Mesenchymal stem cell (in vitro differentiated cells and primary cell): ENCODE measurements around the gene FOXP1.

Experiments
- DNase-seq: peaks from one replicate; pipeline ENCODE4 v3.0.0-alpha.2; 2013
- H2AFZ ChIP-seq: one replicate; pipeline ENCODE4 v1.6.1; 2013; ENCODE audit warnings: low read depth, mild to moderate bottlenecking, control low read depth, inconsistent platforms, low read length, moderate library complexity
- H2AK5ac ChIP-seq: 2 replicates; pipeline ENCODE4 v1.6.1; 2013; ENCODE audit warnings: low read length, moderate library complexity, mild to moderate bottlenecking, inconsistent platforms; ENCODE audit not compliant: severe bottlenecking
- H2BK120ac ChIP-seq: one replicate; pipeline ENCODE4 v1.6.1; 2013; ENCODE audit warnings: low read depth, mild to moderate bottlenecking, inconsistent platforms, low read length, moderate library complexity
- H2BK12ac ChIP-seq, 2 experiments: one replicate each; pipeline ENCODE4 v1.6.1; 2013; ENCODE audit warnings: inconsistent platforms in 2 of 2, low read length in 2 of 2, mild to moderate bottlenecking in 2 of 2, moderate library complexity in 2 of 2, control low read depth in 1 of 2
- H2BK15ac ChIP-seq: one replicate; pipeline ENCODE4 v1.6.1; 2013; ENCODE audit warnings: mild to moderate bottlenecking, low read depth, inconsistent platforms; ENCODE audit not compliant: poor library complexity, severe bottlenecking
- H2BK5ac ChIP-seq: 2 replicates; pipeline ENCODE4 v1.6.1; 2013; ENCODE audit warnings: low read depth, mild to moderate bottlenecking, low read length, control low read depth, inconsistent platforms; ENCODE audit not compliant: poor library complexity, severe bottlenecking
- H3K14ac ChIP-seq, 2 experiments: one replicate each; pipeline ENCODE4 v1.6.1; 2013; ENCODE audit warnings: inconsistent platforms in 2 of 2, low read length in 2 of 2, control low read depth in 1 of 2, mild to moderate bottlenecking in 1 of 2, moderate library complexity in 1 of 2
- H3K18ac ChIP-seq, 2 experiments: one replicate each; pipeline ENCODE4 v1.6.1; 2013; ENCODE audit warnings: inconsistent platforms in 2 of 2, low read length in 2 of 2, control low read depth in 1 of 2, low read depth in 1 of 2, mild to moderate bottlenecking in 1 of 2
- H3K23ac ChIP-seq, 2 experiments: one replicate each; pipeline ENCODE4 v1.6.1; 2013; ENCODE audit warnings: inconsistent platforms in 2 of 2, low read length in 2 of 2, mild to moderate bottlenecking in 2 of 2, moderate library complexity in 2 of 2, control low read depth in 1 of 2
- H3K27ac ChIP-seq: 2 replicates; pipeline ENCODE4 v1.5.1; 2013; ENCODE audit warnings: mild to moderate bottlenecking, moderate library complexity, low read length, control low read depth, inconsistent platforms; ENCODE audit not compliant: poor library complexity, severe bottlenecking
- H3K27me3 ChIP-seq, 2 experiments: 2 replicates each; pipeline versions ENCODE4 v1.6.1 to v1.7.0; 2013; ENCODE audit warnings: low read length in 2 of 2, mild to moderate bottlenecking in 2 of 2, moderate library complexity in 2 of 2, control low read depth in 1 of 2, inconsistent platforms in 1 of 2; ENCODE audit not compliant: control insufficient read depth in 1 of 2, insufficient read depth in 1 of 2
- H3K36me3 ChIP-seq, 2 experiments: 2 replicates each; pipeline versions ENCODE4 v1.6.1 to v1.7.0; 2013; ENCODE audit warnings: low read length in 2 of 2, control low read depth in 1 of 2, inconsistent platforms in 1 of 2, low read depth in 1 of 2, mild to moderate bottlenecking in 1 of 2; ENCODE audit not compliant: insufficient read depth in 2 of 2, control insufficient read depth in 1 of 2
- H3K4ac ChIP-seq, 2 experiments: one replicate each; pipeline ENCODE4 v1.6.1; 2013; ENCODE audit warnings: inconsistent platforms in 2 of 2, low read length in 2 of 2, mild to moderate bottlenecking in 2 of 2, moderate library complexity in 2 of 2, control low read depth in 1 of 2, low read depth in 1 of 2
- H3K4me1 ChIP-seq: 2 replicates; pipeline ENCODE4 v1.6.1; 2013; ENCODE audit warnings: low read depth, low read length, control low read depth; ENCODE audit not compliant: control insufficient read depth, insufficient read depth
- H3K4me2 ChIP-seq: 2 replicates; pipeline ENCODE4 v1.6.1; 2013; ENCODE audit warnings: low read length, mild to moderate bottlenecking, inconsistent platforms; ENCODE audit not compliant: poor library complexity, severe bottlenecking
- H3K4me3 ChIP-seq, 2 experiments: 2 replicates each; pipeline versions ENCODE4 v1.5.1 to v1.7.0; 2013; ENCODE audit warnings: low read length in 2 of 2, mild to moderate bottlenecking in 2 of 2, control low read depth in 1 of 2, low read depth in 1 of 2; ENCODE audit not compliant: insufficient read depth in 1 of 2
- H3K79me1 ChIP-seq: replicated peaks from 2 replicates; pipeline ENCODE4 v1.6.1; 2013; ENCODE audit warnings: mild to moderate bottlenecking, control low read depth, low read length, inconsistent platforms; ENCODE audit not compliant: poor library complexity, severe bottlenecking
- H3K9ac ChIP-seq: 2 replicates; pipeline ENCODE4 v1.7.0; 2013; ENCODE audit warnings: mild to moderate bottlenecking, low read length, moderate library complexity
- H3K9me3 ChIP-seq: 2 replicates; pipeline ENCODE4 v1.7.0; 2013; ENCODE audit warnings: mild to moderate bottlenecking, low read length; ENCODE audit not compliant: control insufficient read depth
- H4K8ac ChIP-seq: one replicate; pipeline ENCODE4 v1.6.1; 2013; ENCODE audit warnings: inconsistent platforms, mild to moderate bottlenecking, low read length, moderate library complexity
- H4K91ac ChIP-seq: one replicate; pipeline ENCODE4 v1.6.1; 2013; ENCODE audit warnings: mild to moderate bottlenecking, low read length, inconsistent platforms
- WGBS: methylation state at CpG from one replicate; pipeline ENCODE4 v1.1.7; 2013; ENCODE audit warnings: mixed read lengths; 5-methylcytosine and 5-hydroxymethylcytosine counted together

Gene FOXP1

DNA sequence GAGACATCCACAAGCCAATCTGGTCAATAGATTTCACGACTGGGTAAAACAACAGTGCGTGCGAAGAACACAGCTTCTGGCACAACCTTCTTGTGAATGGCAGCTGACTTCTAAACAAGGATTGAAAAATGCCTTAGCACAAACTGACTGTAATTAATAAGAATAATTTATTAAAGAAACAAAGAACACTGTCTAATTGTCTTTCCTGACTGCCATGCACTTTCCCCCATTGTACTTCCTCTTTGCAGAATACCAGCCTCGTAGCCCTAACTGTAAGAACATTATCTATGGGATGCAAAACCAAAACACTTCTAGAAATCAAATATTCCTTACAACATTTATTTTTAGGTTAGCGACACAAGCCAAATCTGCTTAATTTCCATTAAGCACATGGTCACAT is 6.5 kb downstream of the FOXP1 start:
- H2BK120ac ChIP-seq = no peak overlapping the region
- H3K4me2 ChIP-seq = peak overlapping the region; percentile 22
- no peaks in the 10 kb centered on the region for H3K27me3 ChIP-seq
- peaks cover 0 to 3% of the 10 kb centered on the region in 2 experiments for H3K36me3 ChIP-seq
- H2AK5ac ChIP-seq = no peak overlapping the region
- H3K4me1 ChIP-seq = peaks cover 2% of the 10 kb centered on the region
- H3K14ac ChIP-seq = no peak overlapping the region
- no peak overlapping the region for H3K18ac ChIP-seq
- H3K9ac ChIP-seq = no peak overlapping the region
- no peak overlapping the region for H3K4me3 ChIP-seq
- H3K9me3 ChIP-seq = no peaks in the 10 kb centered on the region
- H3K79me1 ChIP-seq = no peaks in the 10 kb centered on the region
- H2BK15ac ChIP-seq = no peak overlapping the region
- no peak overlapping the region for H2BK12ac ChIP-seq
- H2BK5ac ChIP-seq = no peak overlapping the region
- no peak overlapping the region for H3K4ac ChIP-seq
- no peak overlapping the region for H3K27ac ChIP-seq
- no peak for DNase-seq
- H4K8ac ChIP-seq = no peak overlapping the region
- WGBS = 85% methylated on average over 5 of the region's 5 CpGs
- H3K23ac ChIP-seq = no peak overlapping the region
- H2AFZ ChIP-seq = no peak overlapping the region
- H4K91ac ChIP-seq = no peak overlapping the region

DNA sequence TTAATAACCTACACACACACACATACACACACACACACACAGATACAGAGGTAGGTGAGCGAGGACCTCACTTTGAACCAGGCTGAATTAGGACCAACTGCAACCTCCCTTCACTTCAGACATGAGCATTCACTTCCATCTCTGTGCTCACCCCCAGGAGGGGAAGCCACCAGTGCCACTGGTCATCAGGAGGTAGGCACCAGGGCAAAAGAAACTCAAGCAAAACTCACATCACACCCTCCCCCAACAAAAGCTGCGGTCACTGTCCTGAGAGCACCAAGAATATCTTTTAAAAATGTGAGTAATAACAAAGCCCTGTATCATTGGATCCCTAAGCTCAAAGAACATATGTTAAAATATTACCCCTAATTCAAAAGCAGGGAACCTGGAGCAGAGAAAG is 8.1 kb downstream of the FOXP1 start:
- DNase-seq = no peak
- H3K9ac ChIP-seq = no peak overlapping the region
- no peak overlapping the region for H3K18ac ChIP-seq
- H3K4me1 ChIP-seq = peaks cover 2% of the 10 kb centered on the region
- no peak overlapping the region for H2BK120ac ChIP-seq
- H3K36me3 ChIP-seq = peaks cover 0 to 6% of the 10 kb centered on the region in 2 experiments
- H3K27ac ChIP-seq = no peak overlapping the region
- H3K79me1 ChIP-seq = peaks cover 2% of the 10 kb centered on the region
- H4K8ac ChIP-seq = no peak overlapping the region
- no peak overlapping the region for H3K4me2 ChIP-seq
- no peaks in the 10 kb centered on the region for H3K27me3 ChIP-seq
- no peak overlapping the region for H4K91ac ChIP-seq
- H2BK15ac ChIP-seq = no peak overlapping the region
- no peak overlapping the region for H2AK5ac ChIP-seq
- no peak overlapping the region for H2BK12ac ChIP-seq
- no peak overlapping the region for H3K4me3 ChIP-seq
- H3K9me3 ChIP-seq = no peaks in the 10 kb centered on the region
- H3K4ac ChIP-seq = no peak overlapping the region
- no peak overlapping the region for H2BK5ac ChIP-seq
- 92% methylated on average over 1 of the region's 2 CpGs for WGBS
- H3K23ac ChIP-seq = no peak overlapping the region
- H3K14ac ChIP-seq = no peak overlapping the region
- no peak overlapping the region for H2AFZ ChIP-seq

GRCh38 chr3:71573181-71573580 is 10.3 kb downstream of the FOXP1 start:
- peaks cover 0 to 12% of the 10 kb centered on the region in 2 experiments for H3K36me3 ChIP-seq
- H3K18ac ChIP-seq = no peak overlapping the region
- H3K9ac ChIP-seq = no peak overlapping the region
- H4K8ac ChIP-seq = no peak overlapping the region
- peaks cover 8% of the 10 kb centered on the region for H3K79me1 ChIP-seq
- no peak overlapping the region for H2AK5ac ChIP-seq
- H2BK12ac ChIP-seq = no peak overlapping the region
- H3K4me2 ChIP-seq = no peak overlapping the region
- no peak overlapping the region for H2BK15ac ChIP-seq
- no peak for DNase-seq
- no peak overlapping the region for H2BK120ac ChIP-seq
- 95% methylated on average over 5 of the region's 5 CpGs for WGBS
- H3K4me1 ChIP-seq = peaks cover 4% of the 10 kb centered on the region
- no peak overlapping the region for H3K23ac ChIP-seq
- no peak overlapping the region for H2BK5ac ChIP-seq
- no peak overlapping the region for H3K4me3 ChIP-seq
- no peaks in the 10 kb centered on the region for H3K9me3 ChIP-seq
- no peak overlapping the region for H3K27ac ChIP-seq
- H3K14ac ChIP-seq = no peak overlapping the region
- H4K91ac ChIP-seq = no peak overlapping the region
- H2AFZ ChIP-seq = no peak overlapping the region
- H3K27me3 ChIP-seq = no peaks in the 10 kb centered on the region
- no peak overlapping the region for H3K4ac ChIP-seq

DNA sequence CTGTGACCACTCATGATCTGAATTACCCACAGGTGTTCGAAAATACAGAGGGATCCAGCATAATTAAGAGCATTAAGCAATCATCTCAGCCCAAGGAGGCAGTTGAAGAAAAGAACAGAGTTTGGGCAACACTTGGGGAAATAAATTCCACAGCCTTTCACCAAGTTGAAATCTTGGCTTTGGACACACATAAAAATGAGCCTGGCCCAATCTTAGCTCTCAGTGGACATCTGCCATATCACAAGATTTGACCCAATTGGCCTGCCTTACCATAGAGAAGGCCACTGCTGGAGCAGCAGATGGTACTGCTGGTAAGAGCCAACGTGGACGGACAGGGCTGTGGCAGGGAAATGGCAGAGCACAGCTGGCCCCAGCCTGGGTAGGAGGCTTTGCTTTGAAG is 13.0 kb downstream of the FOXP1 start:
- Histone ChIP-seq H3K4me1 (peaks cover 6% of the 10 kb centered on the region), H3K14ac (no peak overlapping the region), H3K79me1 (peaks cover 13% of the 10 kb centered on the region), H3K18ac (no peak overlapping the region), H4K8ac (no peak overlapping the region), H3K27me3 (no peaks in the 10 kb centered on the region), H2BK15ac (no peak overlapping the region), H3K27ac (no peak overlapping the region), H3K9me3 (no peaks in the 10 kb centered on the region), H2BK120ac (no peak overlapping the region), H2BK5ac (no peak overlapping the region), H3K36me3 (peaks cover 0 to 22% of the 10 kb centered on the region in 2 experiments), H3K4me3 (no peak overlapping the region), H3K4ac (no peak overlapping the region), H3K4me2 (no peak overlapping the region), H2AFZ (no peak overlapping the region), H2BK12ac (no peak overlapping the region), H3K9ac (no peak overlapping the region), H3K23ac (no peak overlapping the region), H4K91ac (no peak overlapping the region), H2AK5ac (no peak overlapping the region)
- WGBS = 83% methylated on average over 3 of the region's 3 CpGs
- DNase-seq = no peak
